ENCODE results near the gene CLDN5. TPM values are rescaled to one million over a fixed set of nuclear protein-coding genes. Genes with fewer than 3 reads are reported as not detected.
A peak's percentile ranks its signal among the peaks of the same experiment; 100 is the strongest.

The CLDN5 gene
- total RNA-seq, 1 donor from 2014 or later = 228 TPM

DNA sequence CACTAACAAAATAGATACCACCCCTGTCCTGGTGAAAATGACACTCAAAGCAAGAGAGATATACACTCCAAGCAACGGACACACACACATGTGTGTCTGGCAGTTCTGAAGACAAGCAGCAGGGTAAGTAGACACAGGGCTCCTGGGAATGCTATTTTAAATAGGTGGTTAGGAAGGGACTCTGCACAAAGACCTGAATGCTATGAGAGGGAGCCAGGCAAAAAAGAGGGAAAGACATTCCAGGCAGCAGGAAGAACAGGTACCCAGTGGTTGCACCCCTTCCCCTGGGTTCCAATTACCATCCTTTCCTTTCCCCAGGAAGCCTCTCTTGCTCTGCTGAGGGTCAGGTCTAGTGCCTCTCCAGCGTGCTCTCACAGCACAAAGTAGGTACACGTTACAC lies 48.2 kb downstream of the CLDN5 start:
- TF ChIP-seq, protein P1, sequence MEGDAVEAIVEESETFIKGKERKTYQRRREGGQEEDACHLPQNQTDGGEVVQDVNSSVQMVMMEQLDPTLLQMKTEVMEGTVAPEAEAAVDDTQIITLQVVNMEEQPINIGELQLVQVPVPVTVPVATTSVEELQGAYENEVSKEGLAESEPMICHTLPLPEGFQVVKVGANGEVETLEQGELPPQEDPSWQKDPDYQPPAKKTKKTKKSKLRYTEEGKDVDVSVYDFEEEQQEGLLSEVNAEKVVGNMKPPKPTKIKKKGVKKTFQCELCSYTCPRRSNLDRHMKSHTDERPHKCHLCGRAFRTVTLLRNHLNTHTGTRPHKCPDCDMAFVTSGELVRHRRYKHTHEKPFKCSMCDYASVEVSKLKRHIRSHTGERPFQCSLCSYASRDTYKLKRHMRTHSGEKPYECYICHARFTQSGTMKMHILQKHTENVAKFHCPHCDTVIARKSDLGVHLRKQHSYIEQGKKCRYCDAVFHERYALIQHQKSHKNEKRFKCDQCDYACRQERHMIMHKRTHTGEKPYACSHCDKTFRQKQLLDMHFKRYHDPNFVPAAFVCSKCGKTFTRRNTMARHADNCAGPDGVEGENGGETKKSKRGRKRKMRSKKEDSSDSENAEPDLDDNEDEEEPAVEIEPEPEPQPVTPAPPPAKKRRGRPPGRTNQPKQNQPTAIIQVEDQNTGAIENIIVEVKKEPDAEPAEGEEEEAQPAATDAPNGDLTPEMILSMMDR (IDR thresholded peaks at IDR 0.05) = no peak
- Histone ChIP-seq H3K4me1 (peaks cover 31% of the 10 kb centered on the region), H3K36me3 (peaks cover 0 to 24% of the 10 kb centered on the region in 2 donors)

DNA sequence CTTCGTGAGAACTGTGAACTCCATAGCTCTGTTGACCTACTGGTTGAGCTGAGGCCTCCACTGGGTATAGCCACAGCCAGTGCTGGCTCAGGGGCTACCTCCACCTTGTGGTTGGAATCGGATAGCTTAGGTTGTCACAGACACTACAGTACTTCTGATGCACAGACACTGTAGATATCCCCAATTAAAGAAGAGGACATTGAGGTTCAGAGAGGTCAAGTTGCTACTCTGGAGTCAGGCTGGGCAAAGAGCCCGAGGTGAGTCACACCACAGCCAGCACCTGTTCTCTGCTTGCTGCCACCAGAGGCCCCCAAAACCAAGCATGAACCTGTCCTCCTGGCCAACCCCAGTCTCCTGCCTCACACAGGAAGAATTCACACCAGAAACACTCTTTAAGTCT lies 50.6 kb downstream of the CLDN5 start:
- H3K27me3 ChIP-seq = no peaks in the 10 kb centered on the region
- no peak for DNase-seq (ENCODE audit: extremely low spot score in 2 of 2)
- H3K4me1 ChIP-seq = peaks cover 26% of the 10 kb centered on the region
- H3K36me3 ChIP-seq = peaks cover 0 to 47% of the 10 kb centered on the region in 2 donors
- no peak overlapping the region for H3K4me3 ChIP-seq
- no peaks in the 10 kb centered on the region for H3K9me3 ChIP-seq
- TF ChIP-seq POLR2AphosphoS5 (IDR thresholded peaks at IDR 0.05; ENCODE audit: insufficient read depth in 1 of 2, low read depth in 1 of 2) (no peak), POLR2A (IDR thresholded peaks at IDR 0.05) (no peak)
- TF ChIP-seq, protein P1 (IDR thresholded peaks at IDR 0.05) = no peak
- no peak overlapping the region for H3K27ac ChIP-seq
- intact Hi-C loops (cut with DNase I) = loop anchor here (10.0 kb wide), 1 partner anchor 59 kb away; no protein-coding TSS in a partner anchor

More for the DNA sequence above, 48.2 kb downstream of the CLDN5 start:
- intact Hi-C loops (cut with DNase I) = loop anchor here (10.0 kb wide), 1 partner anchor 61 kb away; no protein-coding TSS in a partner anchor
- peak in 1 of 2 donors; percentile 72 for DNase-seq (ENCODE audit: extremely low spot score in 2 of 2)
- H3K9me3 ChIP-seq = no peaks in the 10 kb centered on the region
- no peak overlapping the region for H3K27ac ChIP-seq
- no peaks in the 10 kb centered on the region for H3K27me3 ChIP-seq
- no peak overlapping the region for H3K4me3 ChIP-seq

Other genes with a start within 250 kb of the CLDN5 start
- 5.4 TPM for gene CLTCL1, start 232.7 kb downstream of the CLDN5 start, total RNA-seq
- 13.5 TPM for gene HIRA, start 92.7 kb downstream of the CLDN5 start, total RNA-seq
- 23.3 TPM for gene MRPL40, start 91.9 kb downstream of the CLDN5 start, total RNA-seq
- 46.9 TPM for gene C22orf39, start 76.7 kb downstream of the CLDN5 start, total RNA-seq
- gene UFD1, start 45.2 kb downstream of the CLDN5 start, total RNA-seq = 66.8 TPM
- gene CDC45, start 44.5 kb downstream of the CLDN5 start, total RNA-seq = 0.74 TPM
- gene SEPTIN5, start 190.1 kb upstream of the CLDN5 start, total RNA-seq = 67.3 TPM
- gene GP1BB, start 199.1 kb upstream of the CLDN5 start, total RNA-seq = 14.5 TPM
- gene TBX1, start 236.4 kb upstream of the CLDN5 start, total RNA-seq = 7.1 TPM